WTC11 (cell line): ENCODE measurements around the gene PRM2. TPM values are rescaled to one million over a fixed set of nuclear protein-coding genes. Genes with fewer than 3 reads are reported as not detected.
A peak's percentile ranks its signal among the peaks of the same experiment; 100 is the strongest.

Experiments
- ATAC-seq: fragments of 200-7000 bp; cut with Tn5 transposase; 2 replicates; pipeline ENCODE4 v1.10.0; 2021; ENCODE audit warnings: mild to moderate bottlenecking, moderate library complexity
- CTCF ChIA-PET: fragments of 300-600 bp; sonication (Branson Sonifier 250); formaldehyde crosslinking; loops from one replicate; lab custom pipeline; 2021; ENCODE audit warnings: antibody characterized with exemption; lab: Charles Lee
- POLR2A ChIA-PET: fragments of 350-600 bp; sonication (Branson Sonifier 250); formaldehyde crosslinking; loops from one replicate; lab custom pipeline; 2021; ENCODE audit warnings: antibody characterized with exemption; lab: Charles Lee
- DNase-seq: peaks from one replicate; pipeline ENCODE4 v3.0.0; 2021; ENCODE audit warnings: low spot score
- H3K27ac Mint-ChIP-seq: 2 replicates; pipeline ENCODE4 v1.8.0; 2021; ENCODE audit warnings: mixed read lengths
- H3K27me3 Mint-ChIP-seq: 2 replicates; pipeline ENCODE4 v1.8.0; 2021; ENCODE audit warnings: low read depth, mild to moderate bottlenecking, moderate library complexity, mixed read lengths
- H3K36me3 Mint-ChIP-seq: 2 replicates; pipeline ENCODE4 v1.8.0; 2021; ENCODE audit warnings: mixed read lengths
- H3K4me1 Mint-ChIP-seq: 2 replicates; pipeline ENCODE4 v1.8.0; 2022; ENCODE audit warnings: mixed read lengths
- H3K4me3 Mint-ChIP-seq: 2 replicates; pipeline ENCODE4 v1.8.0; 2021; ENCODE audit warnings: mild to moderate bottlenecking, moderate library complexity, mixed read lengths
- H3K9me3 Mint-ChIP-seq: 2 replicates; pipeline ENCODE4 v1.8.0; 2021; ENCODE audit warnings: mixed read lengths
- CREB1 ChIP-seq: sonication (generic); formaldehyde crosslinking; IDR thresholded peaks from 2 replicates; pipeline ENCODE4 v1.8.0; 2023; ENCODE audit warnings: mild to moderate bottlenecking, missing genetic modification reagents
- E2F1 ChIP-seq: sonication (generic); formaldehyde crosslinking; IDR thresholded peaks from 2 replicates; pipeline ENCODE4 v1.8.0; 2022; ENCODE audit warnings: mild to moderate bottlenecking, missing genetic modification reagents
- ELF4 ChIP-seq: sonication (generic); formaldehyde crosslinking; IDR thresholded peaks from 2 replicates; pipeline ENCODE4 v1.8.1; 2022; ENCODE audit warnings: low read depth, mild to moderate bottlenecking, moderate library complexity, missing genetic modification reagents
- ESRRA ChIP-seq: sonication (generic); formaldehyde crosslinking; IDR thresholded peaks from 2 replicates; pipeline ENCODE4 v1.8.1; 2022; ENCODE audit warnings: mild to moderate bottlenecking, missing genetic modification reagents, borderline replicate concordance
- FOXP1 ChIP-seq: sonication (generic); formaldehyde crosslinking; IDR thresholded peaks from 2 replicates; pipeline ENCODE4 v1.8.0; 2022; ENCODE audit warnings: missing genetic modification reagents, mild to moderate bottlenecking, moderate library complexity, borderline replicate concordance
- FOXP4 ChIP-seq: sonication (generic); formaldehyde crosslinking; IDR thresholded peaks from 2 replicates; pipeline ENCODE4 v1.8.0; 2022; ENCODE audit warnings: mild to moderate bottlenecking, missing genetic modification reagents
- IRF1 ChIP-seq: sonication (generic); formaldehyde crosslinking; IDR thresholded peaks from 2 replicates; pipeline ENCODE4 v1.8.0; 2023; ENCODE audit warnings: missing genetic modification reagents
- IRF2 ChIP-seq: sonication (generic); formaldehyde crosslinking; IDR thresholded peaks from 2 replicates; pipeline ENCODE4 v1.8.0; 2022; ENCODE audit warnings: low read depth, missing genetic modification reagents, borderline replicate concordance
- NFE2L1 ChIP-seq: sonication (generic); formaldehyde crosslinking; IDR thresholded peaks from 2 replicates; pipeline ENCODE4 v1.8.1; 2023; ENCODE audit warnings: missing genetic modification reagents
- SMAD4 ChIP-seq: sonication (generic); formaldehyde crosslinking; IDR thresholded peaks from 2 replicates; pipeline ENCODE4 v1.8.0; 2022; ENCODE audit warnings: mild to moderate bottlenecking, missing genetic modification reagents
- TCF7 ChIP-seq: sonication (generic); formaldehyde crosslinking; IDR thresholded peaks from 2 replicates; pipeline ENCODE4 v1.8.0; 2022; ENCODE audit warnings: mild to moderate bottlenecking, low read depth, missing genetic modification reagents, moderate library complexity
- TEAD1 ChIP-seq: sonication (generic); formaldehyde crosslinking; IDR thresholded peaks from 2 replicates; pipeline ENCODE4 v1.8.0; 2022; ENCODE audit warnings: mild to moderate bottlenecking, missing genetic modification reagents
- TP53 ChIP-seq: sonication (generic); formaldehyde crosslinking; IDR thresholded peaks from 2 replicates; pipeline ENCODE4 v1.8.1; 2023; ENCODE audit warnings: mild to moderate bottlenecking, missing genetic modification reagents
- USF2 ChIP-seq: sonication (generic); formaldehyde crosslinking; IDR thresholded peaks from 2 replicates; pipeline ENCODE4 v1.8.1; 2023; ENCODE audit warnings: mild to moderate bottlenecking, missing genetic modification reagents, moderate library complexity
- ZNF121 ChIP-seq: sonication (generic); formaldehyde crosslinking; IDR thresholded peaks from 2 replicates; pipeline ENCODE4 v1.8.0; 2023; ENCODE audit warnings: missing genetic modification reagents
- ZNF317 ChIP-seq: sonication (generic); formaldehyde crosslinking; IDR thresholded peaks from 2 replicates; pipeline ENCODE4 v1.8.1; 2023; ENCODE audit warnings: low read depth, mild to moderate bottlenecking, moderate library complexity, missing genetic modification reagents, borderline replicate concordance
- ZNF416 ChIP-seq: fragments of 250-450 bp; sonication (Bioruptor Pico); IDR thresholded peaks from 2 replicates; pipeline ENCODE4 v1.9.0; 2021; ENCODE audit warnings: mild to moderate bottlenecking, inconsistent platforms
- ZNF425 ChIP-seq: fragments of 250-450 bp; sonication (Bioruptor Pico); conservative IDR thresholded peaks from 2 replicates; pipeline ENCODE4 v1.9.0; 2021; ENCODE audit warnings: mild to moderate bottlenecking
- total RNA-seq: library from RNA; stranded (reverse); gene quantifications from 3 replicates; pipeline ENCODE4 v1.2.3, GENCODE V29; 2021
- TF ChIP-seq, protein P1 (sequence below): sonication (generic); formaldehyde crosslinking; IDR thresholded peaks from 2 replicates; pipeline ENCODE4 v1.8.0; 2022; ENCODE audit warnings: mild to moderate bottlenecking, missing genetic modification reagents
- TF ChIP-seq, protein P2 (sequence below): sonication (generic); formaldehyde crosslinking; IDR thresholded peaks from 2 replicates; pipeline ENCODE4 v1.8.0; 2022; ENCODE audit warnings: mild to moderate bottlenecking, missing genetic modification reagents

PRM2 gene
- total RNA-seq, 1 experiment from 2014 or later, result not detected

- DNase-seq, result no peak
- Mint-ChIP-seq H3K36me3 (peaks cover 5% of the 10 kb centered on the region), H3K4me3 (peak overlapping the region; percentile 50), H3K27ac (peak overlapping the region; percentile 98), H3K27me3 (no peaks in the 10 kb centered on the region), H3K4me1 (peaks cover 69% of the 10 kb centered on the region)
- ATAC-seq, result no peak
- TF ChIP-seq ELF4 (CRISPR knock-in tag) (no peak), ZNF121 (CRISPR knock-in tag) (0 out of 2 replicates have a peak, but pooled peaks have one; percentile 43)
- TF ChIP-seq, all 79 proteins: peak for 1
- POLR2A ChIA-PET, result interaction anchor here (0.7 to 2.9 kb wide), 2 partner anchors 37 to 58 kb away, joined by 3 to 27 read pairs; partner anchors contain the start of genes PRM2 and SOCS1
- CTCF ChIA-PET, result interaction anchor here (0.9 to 1.4 kb wide), 3 partner anchors 11 to 58 kb away, joined by 3 to 4 read pairs (median 4); no protein-coding TSS in a partner anchor
- peaks cover 3% of the 10 kb centered on the region for H3K9me3 Mint-ChIP-seq
Measured at GRCh38 chr16:11313493-11314308, 37.4 kb upstream of the PRM2 start.

DNA sequence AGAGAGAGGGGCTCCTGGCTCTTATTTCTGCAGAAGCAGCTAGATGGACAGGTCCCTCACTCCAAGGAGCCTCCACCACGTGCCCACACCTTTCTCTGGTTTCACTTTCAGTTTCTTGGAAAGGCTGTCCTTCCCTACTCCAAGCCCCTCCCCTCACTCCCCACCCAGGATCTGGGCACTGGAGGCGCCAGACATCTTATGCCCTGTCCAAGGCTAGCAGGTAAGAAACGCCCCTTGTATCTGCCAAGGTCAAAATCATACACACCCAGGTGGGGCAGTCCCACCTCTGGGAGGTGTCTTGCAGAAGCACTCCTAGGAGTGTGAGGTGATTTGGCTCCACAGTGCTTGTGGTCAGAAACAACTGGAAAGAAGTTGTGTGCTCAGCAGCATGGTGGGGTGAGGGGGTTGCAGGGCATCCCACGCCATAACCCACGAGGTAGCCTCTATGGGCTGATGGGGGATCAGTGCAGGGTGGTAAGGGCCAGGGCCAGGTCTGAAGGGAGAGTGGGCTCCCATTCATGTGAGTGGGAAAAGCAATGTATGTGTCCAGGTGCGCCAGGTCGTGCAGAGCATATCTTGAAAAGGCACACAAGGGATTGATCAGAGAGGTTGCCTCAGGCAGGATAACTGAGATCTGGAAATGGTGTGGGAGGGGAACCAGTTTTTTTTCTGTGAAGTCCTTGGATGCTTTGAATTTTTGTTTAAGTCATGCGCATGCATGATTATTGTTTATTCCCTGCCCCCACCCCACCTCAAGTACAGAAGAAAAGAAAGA is 36.6 kb upstream of the PRM2 start:
- H3K9me3 Mint-ChIP-seq, result no peaks in the 10 kb centered on the region
- peak overlapping the region; percentile 98 for H3K27ac Mint-ChIP-seq
- H3K4me3 Mint-ChIP-seq, result peak overlapping the region; percentile 50
- ChIA-PET POLR2A (interaction anchor here (0.6 to 2.9 kb wide), 3 partner anchors 15 to 915 kb away, joined by 3 to 27 read pairs (median 3); partner anchors contain the start of gene SOCS1), CTCF (interaction anchor here (0.9 to 1.8 kb wide), 6 partner anchors 12 to 59 kb away, joined by 3 to 8 read pairs (median 4); partner anchors contain the start of gene SOCS1)
- no peaks in the 10 kb centered on the region; the same call in 1 of the 2 replicates for H3K36me3 Mint-ChIP-seq
- ATAC-seq, result peak; percentile 3; the same call in 1 of the 2 replicates
- no peak for TF ChIP-seq ZNF425 (CRISPR knock-in tag)
- TF ChIP-seq SMAD4, result no peak
- TF ChIP-seq E2F1 (CRISPR knock-in tag), result 0 out of 2 replicates have a peak, but pooled peaks have one; percentile 16
- no peak for TF ChIP-seq ESRRA
- TF ChIP-seq ZNF317 (CRISPR knock-in tag), result no peak
- TF ChIP-seq, protein P1, sequence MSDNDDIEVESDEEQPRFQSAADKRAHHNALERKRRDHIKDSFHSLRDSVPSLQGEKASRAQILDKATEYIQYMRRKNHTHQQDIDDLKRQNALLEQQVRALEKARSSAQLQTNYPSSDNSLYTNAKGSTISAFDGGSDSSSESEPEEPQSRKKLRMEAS (CRISPR knock-in tag), result peak; percentile 60; the same call in 1 of the 2 replicates
- TF ChIP-seq TP53 (CRISPR knock-in tag), result 0 out of 2 replicates have a peak, but pooled peaks have one; percentile 51
- 0 out of 2 replicates have a peak, but pooled peaks have one; percentile 60 for TF ChIP-seq FOXP1
- no peak for TF ChIP-seq TCF7 (CRISPR knock-in tag)
- TF ChIP-seq NFE2L1 (CRISPR knock-in tag), result peak; percentile 55; the same call in 1 of the 2 replicates
- peak; percentile 90 for TF ChIP-seq IRF1 (CRISPR knock-in tag)
- no peak for TF ChIP-seq ZNF416 (CRISPR knock-in tag)
- TF ChIP-seq FOXP4, result 0 out of 2 replicates have a peak, but pooled peaks have one; percentile 37
- no peak for TF ChIP-seq CREB1 (CRISPR knock-in tag)
- TF ChIP-seq, protein P2, sequence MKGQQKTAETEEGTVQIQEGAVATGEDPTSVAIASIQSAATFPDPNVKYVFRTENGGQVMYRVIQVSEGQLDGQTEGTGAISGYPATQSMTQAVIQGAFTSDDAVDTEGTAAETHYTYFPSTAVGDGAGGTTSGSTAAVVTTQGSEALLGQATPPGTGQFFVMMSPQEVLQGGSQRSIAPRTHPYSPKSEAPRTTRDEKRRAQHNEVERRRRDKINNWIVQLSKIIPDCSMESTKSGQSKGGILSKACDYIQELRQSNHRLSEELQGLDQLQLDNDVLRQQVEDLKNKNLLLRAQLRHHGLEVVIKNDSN, result peak; percentile 65; the same call in 1 of the 2 replicates
- peak; percentile 91 for TF ChIP-seq TEAD1 (CRISPR knock-in tag)
- TF ChIP-seq IRF2 (CRISPR knock-in tag), result peak; percentile 83; the same call in 1 of the 2 replicates
- TF ChIP-seq USF2 (CRISPR knock-in tag), result peak; percentile 70
- H3K4me1 Mint-ChIP-seq, result peaks cover 71% of the 10 kb centered on the region
- DNase-seq, result peak; percentile 53
- H3K27me3 Mint-ChIP-seq, result no peaks in the 10 kb centered on the region
